Endothelial cell of umbilical vein (primary cell): ENCODE results near the gene DLGAP5. TPM values are rescaled to one million over a fixed set of nuclear protein-coding genes. Genes with fewer than 3 reads are reported as not detected.

ENCODE experiments used
- BruUV-seq: library from RNA; stranded (reverse); fragments of 400-500 nt; replicated peaks from 2 replicates; lab custom pipeline; 2021; lab: Mats Ljungman, UMichigan
- CTCF ChIA-PET: fragments of 300-600, 350-600 bp; sonication (Branson Sonifier 250); formaldehyde crosslinking; loops from one replicate; lab custom pipeline; 2021; ENCODE audit warnings: antibody characterized with exemption, inconsistent platforms; lab: Charles Lee
- POLR2A ChIA-PET: fragments of 300-600, 350-600 bp; sonication (Branson Sonifier 250); formaldehyde crosslinking; loops from one replicate; lab custom pipeline; 2021; ENCODE audit warnings: antibody characterized with exemption, inconsistent platforms; lab: Charles Lee
- DNase-seq: peaks from one replicate; pipeline ENCODE4 v3.0.0-alpha.2; 2011; ENCODE audit warnings: low read depth, low spot score
- FAIRE-seq: peaks from 2 replicates; lab custom pipeline; 2011; peaks lifted over from hg19 to GRCh38; lab: Jason Lieb, UNC
- H2AFZ ChIP-seq: 2 replicates; pipeline ENCODE4 v1.6.0; 2012; ENCODE audit warnings: low read depth, low read length, control low read depth, inconsistent platforms
- H3K27ac ChIP-seq: 2 replicates; pipeline ENCODE4 v1.5.1; 2011; ENCODE audit warnings: low read depth, mild to moderate bottlenecking, control low read depth, low read length, moderate library complexity; ENCODE audit not compliant: insufficient read depth
- H3K27me3 ChIP-seq, 2 experiments: 2 replicates each; pipeline versions ENCODE4 v1.6.0 to v1.6.1; 2011; ENCODE audit warnings: low read length in 2 of 2, mixed read lengths in 1 of 2; ENCODE audit not compliant: control insufficient read depth in 2 of 2, insufficient read depth in 2 of 2
- H3K36me3 ChIP-seq, 2 experiments: 2 replicates in 1 of 2; 3 replicates in 1 of 2; pipeline ENCODE4 v1.5.1; 2011; ENCODE audit warnings: low read length in 2 of 2, mild to moderate bottlenecking in 1 of 2, moderate library complexity in 1 of 2; ENCODE audit not compliant: control insufficient read depth in 2 of 2, insufficient read depth in 2 of 2; ENCODE audit errors: extremely low read depth in 1 of 2
- H3K4me1 ChIP-seq: 3 replicates; pipeline ENCODE4 v1.5.1; 2011; ENCODE audit warnings: mild to moderate bottlenecking, low read length; ENCODE audit not compliant: control insufficient read depth, insufficient read depth; ENCODE audit errors: extremely low read depth
- H3K4me2 ChIP-seq: 2 replicates; pipeline ENCODE4 v1.6.1; 2011; ENCODE audit warnings: low read length, control low read depth, mixed read lengths; ENCODE audit not compliant: insufficient read depth
- H3K4me3 ChIP-seq, 3 experiments: fragments of 200-600 bp in 1 of 3; sonication (generic), shearing (Covaris generic) in 1 of 3; replicated peaks in 1 of 3; 2 replicates each; pipeline ENCODE4 v1.5.1; 2011 to 2016; ENCODE audit warnings: control low read depth in 3 of 3, low read length in 3 of 3, mild to moderate bottlenecking in 2 of 3, inconsistent platforms in 1 of 3, low read depth in 1 of 3, moderate library complexity in 1 of 3; ENCODE audit not compliant: insufficient read depth in 1 of 3
- H3K79me2 ChIP-seq: 2 replicates; pipeline ENCODE4 v1.6.0; 2012; ENCODE audit warnings: low read length, inconsistent platforms; ENCODE audit not compliant: control insufficient read depth, insufficient read depth
- H3K9ac ChIP-seq: replicated peaks from 2 replicates; pipeline ENCODE3; 2011; ENCODE audit warnings: low read length, control low read depth; ENCODE audit not compliant: insufficient read depth; ENCODE audit errors: extremely low read depth
- H3K9me1 ChIP-seq: replicated peaks from 3 replicates; pipeline ENCODE4 v1.6.0; 2011; ENCODE audit warnings: mild to moderate bottlenecking, low read length; ENCODE audit not compliant: control insufficient read depth, insufficient read depth; ENCODE audit errors: extremely low read depth
- H3K9me3 ChIP-seq: replicated peaks from 2 replicates; pipeline ENCODE4 v1.5.1; 2012; ENCODE audit warnings: low read length, inconsistent platforms; ENCODE audit not compliant: control insufficient read depth, insufficient read depth
- H4K20me1 ChIP-seq: replicated peaks from 2 replicates; pipeline ENCODE3; 2011; ENCODE audit warnings: mild to moderate bottlenecking, low read length; ENCODE audit not compliant: control insufficient read depth, insufficient read depth; ENCODE audit errors: extremely low read depth
- CTCF ChIP-seq, 2 donors: IDR thresholded peaks; 1 replicate in 1 of 2; 2 replicates in 1 of 2; pipeline ENCODE4 v1.5.1; 2011; ENCODE audit warnings: low read length in 2 of 2, mild to moderate bottlenecking in 2 of 2, moderate library complexity in 2 of 2, control low read depth in 1 of 2, inconsistent platforms in 1 of 2, low read depth in 1 of 2; ENCODE audit not compliant: insufficient read depth in 1 of 2; ENCODE audit errors: extremely low read depth in 1 of 2
- EZH2 ChIP-seq: IDR thresholded peaks from 2 replicates; pipeline ENCODE4 v1.6.1; 2012; ENCODE audit warnings: borderline replicate concordance, low read depth, mild to moderate bottlenecking, moderate library complexity, low read length, inconsistent platforms; ENCODE audit not compliant: severe bottlenecking
- FOS ChIP-seq: IDR thresholded peaks from 2 replicates; pipeline ENCODE4 v1.6.1; 2011; ENCODE audit warnings: mild to moderate bottlenecking, low read length, moderate library complexity, borderline replicate concordance; ENCODE audit not compliant: insufficient read depth
- GATA2 ChIP-seq: IDR thresholded peaks from 2 replicates; pipeline ENCODE4 v1.7.0; 2011; ENCODE audit warnings: low read depth, mild to moderate bottlenecking, moderate library complexity, mixed read lengths, low read length; ENCODE audit not compliant: insufficient read length, insufficient read depth
- JUN ChIP-seq: IDR thresholded peaks from 2 replicates; pipeline ENCODE4 v1.6.1; 2011; ENCODE audit warnings: borderline replicate concordance, low read depth; ENCODE audit not compliant: insufficient read length, insufficient read depth
- MAX ChIP-seq: IDR thresholded peaks from 2 replicates; pipeline ENCODE4 v1.6.1; 2011; ENCODE audit not compliant: insufficient read depth, insufficient read length
- MYC ChIP-seq: IDR thresholded peaks from one replicate; pipeline ENCODE4 v1.6.1; 2011; ENCODE audit warnings: mild to moderate bottlenecking, low read depth, low read length
- POLR2A ChIP-seq: IDR thresholded peaks from 2 replicates; pipeline ENCODE4 v1.6.1; 2012; ENCODE audit warnings: low read depth, mild to moderate bottlenecking, control low read depth, low read length
- POLR2AphosphoS5 ChIP-seq: IDR thresholded peaks from 2 replicates; pipeline ENCODE4 v1.6.1; 2012; ENCODE audit warnings: low read depth, mild to moderate bottlenecking, control low read depth, low read length, moderate library complexity; ENCODE audit not compliant: insufficient read depth
- dilution Hi-C: fragments of 300-500 bp; cut with MboI; formaldehyde crosslinking; loops from one replicate; pipeline ENCODE4 v1.15.0; 2019; ENCODE audit warnings: low sequenced_read_pairs; ENCODE audit not compliant: extremely low pct_ligation_motif_present
- intact Hi-C: fragments of 100-400 bp; cut with micrococcal nuclease; formaldehyde crosslinking; loops from one replicate; pipeline ENCODE4 v1.10.0; 2022
- polyA plus RNA-seq, 4 experiments: library from polyadenylated mRNA; depleted of rRNA in 3 of 4; stranded (reverse) in 3 of 4; unstranded in 1 of 4; fragments of >200 nt; gene quantifications; 2 replicates each; pipeline versions ENCODE4 v1.2.1 to v1.2.3, GENCODE V29; 2011 to 2012; ENCODE audit warnings: missing spikeins in 1 of 4
- total RNA-seq: library from RNA; stranded (reverse); gene quantifications from 2 replicates; pipeline ENCODE4 v1.2.3, GENCODE V29; 2021

The DLGAP5 gene
- total and polyA plus RNA-seq, 2 donors (not counting 3 experiments of a cell fraction or from before 2014, with no cell fraction given), result 8.3 to 83.2 TPM

GRCh38 chr14:55101698-55102097 lies 89.7 kb downstream of the DLGAP5 start:
- Histone ChIP-seq H3K9me1 (no peaks in the 10 kb centered on the region), H2AFZ (no peak overlapping the region), H3K27me3 (no peaks in the 10 kb centered on the region), H3K9ac (no peak overlapping the region), H3K27ac (peak overlapping the region; percentile 98), H3K4me3 (no peak overlapping the region), H3K4me1 (peaks cover 26% of the 10 kb centered on the region), H3K9me3 (no peaks in the 10 kb centered on the region), H3K79me2 (no peaks in the 10 kb centered on the region), H4K20me1 (no peaks in the 10 kb centered on the region), H3K4me2 (no peak overlapping the region), H3K36me3 (no peaks in the 10 kb centered on the region)
- TF ChIP-seq POLR2A (no peak), MAX (no peak), CTCF (IDR thresholded peaks at IDR 0.05; ENCODE audit: extremely low read depth in 1 of 2, insufficient read depth in 1 of 2, low read depth in 1 of 2, low read length in 2 of 2) (no peak), POLR2AphosphoS5 (no peak), GATA2 (no peak)
- intact Hi-C loops (loop anchor here (1.0 to 2.0 kb wide), 3 partner anchors 28 to 75 kb away; partner anchors contain the start of genes LGALS3, MAPK1IP1L, SOCS4 and WDHD1), dilution Hi-C loops (no loop called here)
- ChIA-PET CTCF (interaction anchor here (0.9 to 4.3 kb wide), 6 partner anchors 12 to 59 kb away, joined by 3 to 24 read pairs (median 8); partner anchors contain the start of gene MAPK1IP1L), POLR2A (interaction anchor here (0.8 kb wide), 1 partner anchor 58 kb away, joined by 3 read pairs; no protein-coding TSS in a partner anchor)
- DNase-seq, result no peak
- no TSS peak for BruUV-seq
- no peak for FAIRE-seq

DNA sequence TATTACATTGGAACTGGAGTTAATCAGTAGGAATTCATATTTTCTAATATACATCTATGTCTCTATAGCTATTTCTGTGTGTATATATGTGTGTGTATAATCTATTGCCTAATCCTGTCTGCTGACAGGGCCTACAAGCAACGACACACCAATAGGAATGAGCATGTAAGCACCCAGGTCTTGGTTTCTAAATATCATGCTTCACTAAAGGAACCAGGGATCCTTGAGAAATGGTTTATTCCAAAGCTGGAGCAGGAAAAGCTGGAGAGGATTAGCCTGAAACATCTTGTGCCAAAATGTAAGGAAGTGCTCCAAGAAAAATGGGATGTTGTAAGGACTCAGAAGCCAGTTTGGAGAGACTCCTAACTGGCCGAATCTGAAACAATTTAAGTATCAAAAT lies 91.6 kb downstream of the DLGAP5 start:
- BruUV-seq, result no TSS peak
- H3K9me1 ChIP-seq, result no peaks in the 10 kb centered on the region
- TF ChIP-seq CTCF (IDR thresholded peaks at IDR 0.05; ENCODE audit: extremely low read depth in 1 of 2, insufficient read depth in 1 of 2, low read depth in 1 of 2, low read length in 2 of 2), result no peak
- no peak for TF ChIP-seq POLR2A
- no peak for TF ChIP-seq MAX
- no peak for TF ChIP-seq MYC
- no peak for TF ChIP-seq POLR2AphosphoS5
- no peak for TF ChIP-seq GATA2
- TF ChIP-seq EZH2, result no peak
- TF ChIP-seq FOS, result no peak
- TF ChIP-seq JUN, result no peak
- ChIA-PET POLR2A (no interaction called here), CTCF (interaction anchor here (1.1 to 4.3 kb wide), 2 partner anchors 10 to 61 kb away, joined by 4 to 24 read pairs; no protein-coding TSS in a partner anchor)
- no peak overlapping the region for H3K27ac ChIP-seq
- H3K4me2 ChIP-seq, result no peak overlapping the region
- H2AFZ ChIP-seq, result no peak overlapping the region
- no peaks in the 10 kb centered on the region for H4K20me1 ChIP-seq
- H3K36me3 ChIP-seq, result no peaks in the 10 kb centered on the region
- H3K4me1 ChIP-seq, result peaks cover 26% of the 10 kb centered on the region
- dilution Hi-C loops (no loop called here), intact Hi-C loops (no loop called here)
- H3K9me3 ChIP-seq, result no peaks in the 10 kb centered on the region
- H3K79me2 ChIP-seq, result no peaks in the 10 kb centered on the region
- H3K4me3 ChIP-seq, result no peak overlapping the region
- no peak for DNase-seq
- H3K27me3 ChIP-seq, result no peaks in the 10 kb centered on the region
- no peak overlapping the region for H3K9ac ChIP-seq
- no peak for FAIRE-seq
